ENCODE data around the gene CFAP161. TPM values are rescaled to one million over a fixed set of nuclear protein-coding genes. Genes with fewer than 3 reads are reported as not detected.
"Not testable (repeated sequence)": the region's sequence is repeated elsewhere in the genome, so short reads cannot be mapped to it uniquely, and the experiment has no call there.

Gene CFAP161
- polyA plus RNA-seq, 3 donors, result 0.43 to 0.56 TPM; not detected in 1

GRCh38 chr15:81157195-81157938, 23.3 kb downstream of the CFAP161 start:
- DNase-seq, result no peak

- no peak for DNase-seq
These were observed 23.8 kb downstream of the CFAP161 start for GRCh38 chr15:81157939-81158223.

GRCh38 chr15:81158561-81158960, 24.5 kb downstream of the CFAP161 start:
- DNase-seq, result not testable (repeated sequence)

- DNase-seq, result peak; percentile 20
These were observed 26.5 kb downstream of the CFAP161 start for GRCh38 chr15:81160312-81161159.

DNA sequence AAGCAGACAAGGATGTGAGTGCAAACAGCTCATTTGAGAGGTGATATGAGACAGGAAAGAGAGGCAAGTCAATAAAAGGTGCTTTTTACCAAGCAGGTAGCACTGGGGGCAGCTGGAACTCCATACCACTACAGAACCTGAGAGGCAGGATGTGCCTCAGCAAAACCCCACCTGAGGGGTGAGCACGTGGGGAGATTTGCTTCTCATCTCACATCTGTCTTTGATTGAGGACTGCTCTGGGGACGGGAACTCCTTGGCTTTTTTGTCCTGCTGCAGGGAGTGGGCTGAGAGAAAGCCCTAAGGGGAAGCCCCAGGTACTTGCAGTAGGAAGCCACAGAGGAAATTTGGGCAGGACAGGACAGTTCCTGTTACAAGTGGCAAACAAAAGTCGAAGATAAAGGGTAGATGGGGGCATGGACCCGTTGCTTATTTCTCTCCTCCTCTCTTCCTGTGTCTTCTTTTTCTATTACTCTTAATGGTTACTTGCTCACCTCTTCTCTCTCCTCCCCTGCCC, 27.1 kb downstream of the CFAP161 start:
- DNase-seq, result no peak

DNA sequence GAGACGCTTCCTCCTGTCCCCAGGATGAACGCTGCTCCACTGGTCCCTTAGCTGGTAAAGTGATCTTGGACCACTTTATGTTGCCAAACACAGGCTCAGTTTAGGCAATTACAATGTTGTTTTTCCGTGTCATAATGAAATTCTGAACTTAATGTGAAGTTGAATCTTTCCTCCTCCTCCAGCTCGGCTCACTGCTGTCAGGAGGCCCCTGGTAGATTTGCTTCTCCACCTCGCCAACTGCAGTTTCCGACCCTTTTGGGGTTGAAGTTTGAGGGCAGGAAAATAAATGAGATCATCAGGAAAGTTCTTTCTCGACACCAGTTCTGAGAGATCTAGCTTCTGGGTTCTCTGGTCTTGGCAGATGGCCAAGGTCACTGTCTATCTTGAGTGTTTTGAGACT, 27.8 kb downstream of the CFAP161 start:
- no peak for DNase-seq

DNA sequence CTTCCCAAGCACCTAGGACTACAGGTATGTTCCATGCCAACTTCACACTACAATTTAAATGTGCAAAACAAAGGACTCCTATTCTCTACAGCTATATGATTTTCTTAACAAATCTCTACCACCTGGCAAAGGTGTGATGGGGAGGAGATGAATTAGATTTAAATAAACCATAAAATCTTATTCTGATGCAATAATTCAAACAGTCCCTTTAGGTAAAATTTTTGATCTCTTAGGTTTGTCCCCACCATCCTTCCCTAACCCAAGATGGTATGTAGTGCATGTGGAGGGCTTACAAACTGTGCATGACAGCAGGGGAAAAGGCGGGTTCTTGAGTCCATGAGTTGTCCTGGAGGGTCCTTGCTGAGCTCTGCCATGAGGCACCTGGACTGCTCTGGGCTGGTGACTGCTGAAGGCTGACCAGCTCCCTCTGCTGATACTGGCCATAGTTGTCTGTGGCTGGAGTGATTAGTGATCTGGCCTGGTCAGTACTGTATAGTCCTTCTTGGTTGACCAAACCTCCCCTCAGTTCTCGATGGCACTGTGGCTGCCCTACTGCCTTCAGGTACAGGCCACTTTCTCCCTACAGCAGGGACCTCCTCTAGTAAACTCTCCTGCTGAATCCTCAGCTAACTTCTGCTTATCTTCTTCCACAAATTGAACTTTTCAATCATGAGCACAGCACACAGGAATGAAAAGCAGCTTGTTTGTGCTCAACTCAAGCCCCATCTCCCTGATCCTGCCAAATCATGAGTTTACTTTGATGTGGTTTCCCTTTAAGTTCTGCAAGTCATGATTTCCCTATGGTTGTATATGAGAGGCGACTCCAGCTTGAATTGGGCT, 30.1 kb downstream of the CFAP161 start:
- no peak for DNase-seq

DNA sequence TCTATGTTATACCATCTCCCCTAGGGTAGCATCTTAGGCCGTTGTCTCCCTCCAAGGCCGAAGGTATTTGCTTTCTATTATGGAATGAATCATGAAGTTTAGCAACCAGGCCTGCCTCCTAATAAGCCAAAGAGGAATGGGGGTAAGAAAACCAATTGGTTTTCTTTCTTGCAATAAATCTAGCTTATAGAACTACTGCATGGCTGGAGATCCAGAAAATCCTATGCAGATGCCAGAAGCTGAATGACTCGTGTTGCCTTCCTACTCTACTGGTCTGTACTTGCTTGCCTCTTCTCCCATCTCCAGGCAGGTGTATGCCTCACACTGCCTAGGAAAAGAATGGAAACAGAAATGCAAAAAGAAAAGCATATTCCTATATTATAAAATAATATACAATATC, 31.5 kb downstream of the CFAP161 start:
- no peak for DNase-seq

GRCh38 chr15:81166636-81167305, 32.7 kb downstream of the CFAP161 start:
- DNase-seq, result no peak

GRCh38 chr15:81168131-81168526, 34.1 kb downstream of the CFAP161 start:
- DNase-seq, result no peak

DNA sequence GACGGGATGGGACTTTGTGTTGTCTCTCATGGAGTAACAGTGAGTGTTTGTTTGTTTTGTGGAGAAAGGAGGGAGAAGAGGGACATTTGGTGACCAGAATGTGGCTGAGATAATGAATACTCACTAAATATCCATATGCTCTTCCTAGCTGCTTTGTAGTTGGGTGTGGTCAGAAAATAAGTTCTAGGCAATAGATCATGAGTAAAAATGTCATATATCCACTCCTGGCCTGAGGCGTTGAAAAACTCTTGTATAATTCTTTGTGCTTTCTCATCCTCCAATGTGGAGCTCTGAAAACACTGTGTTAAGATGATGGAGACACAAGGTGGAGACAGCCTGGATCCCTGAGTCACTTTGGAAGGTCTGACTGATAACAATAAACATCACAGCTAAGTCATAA, 34.6 kb downstream of the CFAP161 start:
- no peak for DNase-seq

DNA sequence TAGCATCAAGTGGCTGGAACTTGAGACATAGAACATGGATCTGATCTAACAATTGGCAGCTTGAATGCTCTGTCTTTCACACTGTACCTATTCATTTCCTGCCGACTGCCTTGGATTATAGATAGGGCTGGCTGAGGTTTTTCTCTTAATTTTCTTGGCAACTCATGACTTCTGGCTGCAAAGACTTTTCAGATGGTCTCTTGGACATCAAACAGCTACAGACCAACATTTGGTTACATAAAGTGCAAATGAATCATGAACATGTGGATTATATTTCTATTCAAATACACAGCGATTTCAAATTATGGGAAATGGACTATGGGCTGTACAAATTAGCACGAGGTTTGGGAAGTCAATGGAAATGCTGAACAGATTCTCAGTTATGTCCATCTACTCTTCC, 36.4 kb downstream of the CFAP161 start:
- DNase-seq, result no peak

DNA sequence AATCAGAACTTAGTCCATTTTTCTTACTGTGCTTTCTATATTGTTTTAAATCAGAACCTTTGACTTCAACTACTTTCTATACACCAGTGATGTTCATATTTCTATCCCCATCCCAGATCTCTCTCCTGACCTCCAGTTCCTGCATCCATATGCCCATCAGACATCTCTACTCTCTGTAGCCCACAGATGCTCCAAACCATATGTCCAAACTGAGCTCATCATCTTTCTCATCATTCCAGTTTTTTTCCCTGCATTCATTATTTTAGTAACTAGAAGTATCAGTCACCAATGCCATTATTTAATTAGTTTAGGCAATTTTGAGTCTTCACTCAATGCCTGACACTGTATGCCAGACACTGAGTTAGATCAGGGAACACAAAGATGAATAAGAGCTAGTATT, 37.2 kb downstream of the CFAP161 start:
- DNase-seq, result no peak

DNA sequence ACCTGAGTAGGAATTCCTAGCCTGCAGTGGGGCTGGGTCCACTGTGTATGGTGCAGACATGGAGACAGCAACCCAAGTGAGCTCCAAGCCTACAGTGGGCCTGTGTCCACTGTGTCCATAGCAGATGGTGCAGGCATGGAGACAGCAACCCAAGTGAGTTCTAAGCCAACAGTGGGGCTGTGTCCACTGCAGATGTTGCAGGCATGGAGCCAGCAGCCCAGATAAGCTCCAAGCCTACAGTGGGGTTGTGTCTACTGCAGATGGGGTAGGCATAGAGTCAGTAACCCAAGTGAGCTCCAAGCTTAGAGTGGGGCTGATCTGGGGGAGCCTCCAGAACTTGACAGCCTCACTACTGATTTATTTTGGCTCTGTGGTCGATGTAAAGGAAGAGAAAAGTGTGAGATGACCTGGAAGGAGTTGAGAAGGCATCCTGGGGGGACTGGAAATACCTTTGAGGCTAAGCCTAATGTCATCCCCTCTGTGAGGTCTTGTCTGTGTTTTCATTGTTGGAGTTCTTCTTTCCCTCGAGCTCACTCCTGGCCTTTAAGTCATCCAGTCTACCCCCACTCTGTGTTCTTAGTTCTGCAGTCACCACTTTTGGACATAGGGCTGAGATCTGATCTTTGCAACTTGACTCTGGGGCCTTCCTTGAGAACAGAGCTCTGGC, 40.2 kb downstream of the CFAP161 start:
- no peak for DNase-seq

- DNase-seq, result no peak
These were observed 40.8 kb downstream of the CFAP161 start for GRCh38 chr15:81174792-81175327.

GRCh38 chr15:81175496-81175895, 41.4 kb downstream of the CFAP161 start:
- DNase-seq, result no peak

GRCh38 chr15:81176291-81176893, 42.3 kb downstream of the CFAP161 start:
- DNase-seq, result no peak

- no peak for DNase-seq
These were observed 44.3 kb downstream of the CFAP161 start for GRCh38 chr15:81178365-81178764.

DNA sequence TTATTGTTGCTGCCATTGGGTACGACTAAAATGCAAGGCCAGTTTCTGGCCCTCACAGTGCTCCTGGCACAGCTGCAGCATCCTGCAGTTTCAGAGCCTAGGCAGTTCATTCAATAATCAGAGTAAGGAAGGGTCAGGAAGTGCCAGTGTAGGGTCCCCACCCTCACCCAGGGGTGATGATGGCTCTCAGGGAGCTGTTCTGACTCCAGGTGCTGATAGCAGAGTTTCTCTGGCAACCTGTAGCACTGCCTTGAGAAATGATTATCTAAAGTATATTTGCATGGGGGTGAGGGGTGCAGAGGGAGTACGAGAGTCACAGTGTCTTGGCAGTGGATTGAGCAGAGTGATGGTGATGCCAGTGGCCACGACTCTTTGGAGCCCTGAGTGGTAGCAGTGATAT, 47.1 kb downstream of the CFAP161 start:
- no peak for DNase-seq

- no peak for DNase-seq
These were observed 48.1 kb downstream of the CFAP161 start for GRCh38 chr15:81182031-81182755.

Data from renal pelvis (tissue), 4 donors.